DLD1 (cell line): ENCODE measurements around the gene GLTP.
"Not testable (repeated sequence)": the region's sequence is repeated elsewhere in the genome, so short reads cannot be mapped to it uniquely, and the experiment has no call there.

Experiments
- in situ Hi-C: cut with HindIII; loops from 2 replicates; pipeline ENCODE4 v1.10.0; 2017; ENCODE audit warnings: low sequenced_read_pairs

GLTP gene, protein sequence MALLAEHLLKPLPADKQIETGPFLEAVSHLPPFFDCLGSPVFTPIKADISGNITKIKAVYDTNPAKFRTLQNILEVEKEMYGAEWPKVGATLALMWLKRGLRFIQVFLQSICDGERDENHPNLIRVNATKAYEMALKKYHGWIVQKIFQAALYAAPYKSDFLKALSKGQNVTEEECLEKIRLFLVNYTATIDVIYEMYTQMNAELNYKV

GRCh38 chr12:109880043-109880931, at the start of gene GLTP:
Gene GLTP (minus strand): TSS chr12:109880541. CDS start chr12:109880374, 167 bp downstream.
- in situ Hi-C loops, result no loop called here

- in situ Hi-C loops, result not testable (repeated sequence)
Measured at GRCh38 chr12:109929326-109929725, 49.0 kb upstream of the GLTP start.

DNA sequence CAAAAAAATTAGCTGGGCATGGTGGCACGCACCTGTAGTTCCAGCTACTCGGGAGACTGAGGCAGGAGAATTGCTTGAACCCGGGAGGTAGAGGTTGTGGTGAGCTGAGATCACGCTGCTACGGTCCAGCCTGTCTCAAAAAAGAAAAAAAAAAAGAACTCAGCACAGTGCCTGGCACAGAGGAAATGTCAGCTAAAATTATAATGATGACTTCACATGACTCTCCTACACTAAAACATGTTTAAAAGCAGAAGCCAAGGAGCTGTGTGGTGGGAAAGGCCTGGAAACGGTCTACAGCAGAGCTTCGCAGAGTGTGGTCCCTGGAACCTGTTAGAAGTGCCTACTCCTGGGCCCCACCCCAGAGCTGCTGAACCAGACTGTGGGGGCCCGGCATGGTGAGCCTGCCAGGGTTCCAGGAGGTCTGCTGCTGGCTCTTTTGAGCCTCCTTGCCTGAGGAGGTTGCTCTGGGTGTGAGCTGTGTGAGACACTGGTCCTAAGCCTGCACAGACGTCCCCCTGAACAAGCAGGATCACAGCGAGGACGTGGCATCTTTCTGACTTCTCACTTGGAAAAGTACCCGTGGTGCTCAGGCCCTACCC, 47.8 kb upstream of the GLTP start:
- in situ Hi-C loops, result no loop called here

DNA sequence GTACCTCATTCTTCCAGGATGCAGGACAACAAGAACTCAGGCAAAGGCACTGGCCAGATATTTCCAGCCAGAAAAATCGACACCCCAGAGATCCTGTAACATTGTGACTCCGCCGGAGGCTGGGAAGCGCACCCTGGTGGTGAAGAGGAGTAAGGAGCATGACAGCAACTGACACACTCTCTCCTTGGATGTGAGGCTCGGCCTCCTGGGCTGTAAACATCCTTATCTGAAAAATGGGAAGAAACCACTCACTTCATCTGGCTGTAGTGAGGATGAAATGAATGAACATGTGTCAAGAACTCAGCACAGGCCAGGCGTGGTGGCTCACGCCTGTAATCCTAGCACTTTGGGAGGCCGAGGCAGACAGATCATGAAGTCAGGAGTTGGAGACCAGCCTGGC, 47.3 kb upstream of the GLTP start:
- in situ Hi-C loops, result no loop called here

- in situ Hi-C loops, result no loop called here
Measured at GRCh38 chr12:109926488-109927210, 46.3 kb upstream of the GLTP start.

DNA sequence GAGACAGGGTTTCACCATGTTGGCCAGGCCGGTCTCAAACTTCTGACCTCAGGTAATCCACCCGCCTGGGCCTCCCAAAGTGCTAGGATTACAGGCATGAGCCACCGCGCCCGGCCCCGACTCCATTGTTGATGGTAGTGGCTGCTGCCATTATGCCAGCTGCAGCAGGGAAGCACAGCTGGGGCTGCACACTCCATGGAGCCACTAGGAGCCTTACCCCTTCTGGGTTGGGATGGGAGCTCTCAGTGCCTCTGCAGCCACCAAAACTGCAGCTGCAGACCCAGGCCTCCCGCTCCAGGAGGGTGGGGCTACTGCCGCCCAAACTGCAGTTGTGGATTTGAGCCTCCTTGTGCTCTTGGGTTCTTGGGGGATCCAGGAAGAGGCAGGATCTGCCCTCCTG, 45.7 kb upstream of the GLTP start:
- in situ Hi-C loops, result no loop called here

DNA sequence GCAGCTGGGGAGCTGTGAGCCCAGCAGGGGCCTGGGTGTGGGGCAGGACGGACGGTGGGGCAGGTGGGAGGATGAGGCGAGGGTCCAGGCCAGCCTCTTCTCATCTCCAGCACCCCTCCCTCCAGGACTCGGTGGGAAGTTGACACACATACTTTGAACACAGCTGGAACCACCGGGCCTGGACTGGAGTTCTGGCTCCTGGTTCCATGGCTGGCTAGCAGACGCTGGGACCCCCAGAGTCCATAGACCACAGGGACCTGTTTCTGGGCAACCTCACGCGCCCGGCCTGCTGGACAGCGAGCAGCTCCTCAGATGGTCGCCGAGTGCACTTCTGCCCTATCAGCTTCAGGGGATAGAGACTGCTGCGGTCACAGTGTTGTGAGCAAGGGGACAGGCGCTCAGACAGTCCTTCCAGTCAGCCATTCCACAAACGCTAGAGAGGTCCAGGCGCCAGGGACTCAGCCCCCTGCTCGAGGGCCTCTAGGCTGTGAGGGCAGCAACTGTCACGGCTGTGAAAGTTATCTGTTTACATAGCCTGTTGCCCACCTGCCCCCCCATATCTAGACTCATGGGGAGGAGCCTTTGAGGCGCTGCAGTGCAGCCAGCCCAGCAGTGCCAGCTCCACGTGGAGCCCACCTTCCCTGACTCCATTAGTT, 45.0 kb upstream of the GLTP start:
- in situ Hi-C loops, result no loop called here

GRCh38 chr12:109923481-109924245, 43.3 kb upstream of the GLTP start:
- in situ Hi-C loops, result no loop called here

- in situ Hi-C loops, result no loop called here
Measured at GRCh38 chr12:109923038-109923437, 42.7 kb upstream of the GLTP start.

DNA sequence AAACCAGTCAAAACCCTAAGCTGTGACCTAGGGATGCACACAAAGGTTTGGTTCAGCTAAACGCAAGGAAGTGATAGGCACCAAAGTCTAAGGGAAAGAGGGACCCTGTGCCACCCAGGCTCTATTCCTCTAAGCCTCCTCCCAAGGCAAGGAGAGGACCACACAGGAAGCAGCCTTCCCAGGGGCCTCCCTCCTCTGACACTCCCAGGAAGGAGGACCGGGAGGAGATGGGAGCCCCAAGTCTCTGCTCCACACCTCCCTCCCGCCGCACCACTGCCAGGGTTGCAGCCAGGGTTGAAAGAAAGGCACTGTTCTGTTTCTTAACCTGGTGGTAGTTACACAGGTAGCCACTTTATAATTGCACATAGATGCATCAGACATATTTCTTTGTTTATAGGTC, 41.6 kb upstream of the GLTP start:
- in situ Hi-C loops, result no loop called here

- in situ Hi-C loops, result no loop called here
Measured at GRCh38 chr12:109920261-109920780, 40.0 kb upstream of the GLTP start.

- in situ Hi-C loops, result no loop called here
Measured at GRCh38 chr12:109919456-109919855, 39.1 kb upstream of the GLTP start.

DNA sequence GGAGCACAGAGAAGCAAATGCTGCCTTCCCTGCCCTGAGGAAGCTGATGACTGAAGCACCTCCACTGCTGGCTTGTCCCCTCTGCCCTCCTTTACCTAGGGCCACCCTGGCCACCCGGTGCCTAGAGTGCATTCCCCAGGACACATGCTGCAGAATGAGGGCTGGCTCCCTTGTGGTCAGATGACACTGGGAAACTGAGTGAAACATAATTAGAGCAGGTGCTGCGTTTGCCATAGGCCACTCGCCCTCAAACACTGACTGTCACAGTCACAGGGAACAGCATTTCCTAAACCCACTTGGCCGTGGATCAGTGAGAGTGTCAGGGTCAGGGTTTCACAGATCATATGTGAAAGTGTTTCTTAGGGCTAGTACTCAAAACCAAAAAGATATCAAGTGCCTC, 35.7 kb upstream of the GLTP start:
- in situ Hi-C loops, result no loop called here

- in situ Hi-C loops, result no loop called here
Measured at GRCh38 chr12:109915171-109916040, 35.1 kb upstream of the GLTP start.

DNA sequence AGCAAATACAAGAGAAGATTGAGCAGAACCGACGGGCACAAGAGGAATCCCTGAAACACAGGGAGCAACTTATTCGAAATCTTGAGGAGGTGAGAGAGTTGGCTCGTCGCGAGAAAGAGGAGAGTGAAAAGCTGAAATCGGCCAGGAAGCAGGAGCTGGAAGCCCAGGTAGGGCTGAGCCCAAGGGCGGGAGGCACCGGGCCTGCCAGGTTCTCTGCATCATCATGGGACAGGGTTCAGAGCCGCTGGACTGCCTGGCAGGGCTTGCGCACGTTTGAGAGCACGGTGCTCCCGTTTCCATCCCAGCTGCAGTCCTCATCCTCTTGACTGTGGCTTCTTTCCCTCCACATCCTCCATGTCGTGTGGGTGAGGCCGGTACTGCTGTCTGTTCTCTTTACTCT, 34.1 kb upstream of the GLTP start:
- in situ Hi-C loops, result no loop called here

- in situ Hi-C loops, result no loop called here
Measured at GRCh38 chr12:109912855-109913321, 32.5 kb upstream of the GLTP start.

GRCh38 chr12:109910969-109911348, 30.6 kb upstream of the GLTP start:
- in situ Hi-C loops, result no loop called here

DNA sequence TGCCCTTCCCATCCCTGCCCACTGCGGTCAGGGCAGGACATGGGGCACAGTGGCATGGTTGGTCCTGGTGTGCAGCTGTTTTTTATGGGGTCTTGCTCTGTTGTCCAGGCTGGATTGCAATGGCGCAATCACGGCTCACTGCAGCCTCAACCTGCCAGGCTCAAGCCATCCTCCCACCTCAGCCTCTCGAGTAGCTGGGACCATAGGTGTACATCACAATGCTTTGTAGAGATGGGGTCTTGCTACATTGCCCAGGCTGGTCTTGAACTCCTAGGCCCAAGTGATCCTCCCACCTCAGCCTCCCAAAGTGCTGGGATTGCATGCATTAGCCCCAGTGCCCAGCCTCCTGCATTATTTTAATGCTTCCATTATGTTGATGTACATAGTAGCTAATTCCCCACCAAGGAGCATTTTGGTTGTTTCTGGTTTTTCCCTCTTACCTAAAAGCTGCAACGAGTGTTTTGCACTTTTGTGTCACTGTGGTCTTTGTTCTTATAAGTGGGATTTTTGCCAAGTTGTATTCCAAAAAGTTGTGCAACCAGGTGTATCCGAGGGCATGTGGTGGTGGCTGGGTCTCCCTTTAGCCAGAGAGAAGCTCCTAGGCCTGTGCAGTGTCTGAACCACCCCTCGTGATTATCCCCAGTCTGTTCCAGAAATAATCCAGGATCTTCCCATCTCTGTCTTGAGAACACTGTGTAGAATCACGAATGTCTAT, 30.1 kb upstream of the GLTP start:
- in situ Hi-C loops, result no loop called here
